D721Med (cell line): ENCODE measurements around the gene C11orf68.
A peak's percentile ranks its signal among the peaks of the same experiment; 100 is the strongest.

Experiments used
- DNase-seq: peaks from one replicate; pipeline ENCODE4 v3.0.0; 2011; ENCODE audit warnings: low spot score; ENCODE audit not compliant: insufficient read length
- FAIRE-seq: peaks from 2 replicates; lab custom pipeline; 2011; peaks lifted over from hg19 to GRCh38; lab: Jason Lieb, UNC
- CTCF ChIP-seq: IDR thresholded peaks from 2 replicates; pipeline ENCODE4 v1.5.1; 2012; ENCODE audit warnings: mild to moderate bottlenecking, control low read depth; ENCODE audit not compliant: insufficient read depth; ENCODE audit errors: missing control alignments

Gene C11orf68

GRCh38 chr11:65918211-65919140 is at the start of gene C11orf68:
TSS of gene C11orf68 (minus strand) at chr11:65919062. CDS start at chr11:65919031, 31 bp downstream.
- no peak for FAIRE-seq
- TF ChIP-seq CTCF = no peak
- no peak for DNase-seq

GRCh38 chr11:65967329-65967934 is 48.6 kb upstream of the C11orf68 start:
- DNase-seq (no peak), FAIRE-seq (no peak)
- no peak for TF ChIP-seq CTCF

- DNase-seq (no peak), FAIRE-seq (no peak)
- TF ChIP-seq CTCF = no peak
Observed at GRCh38 chr11:65965986-65966762, 47.3 kb upstream of the C11orf68 start.

- TF ChIP-seq CTCF = no peak
- FAIRE-seq (no peak), DNase-seq (no peak)
Observed at GRCh38 chr11:65964906-65965305, 46.0 kb upstream of the C11orf68 start.

GRCh38 chr11:65962141-65962564 is 43.3 kb upstream of the C11orf68 start:
- DNase-seq (no peak), FAIRE-seq (no peak)
- TF ChIP-seq CTCF = no peak

- FAIRE-seq = no peak
- no peak for TF ChIP-seq CTCF
- peak; percentile 99 for DNase-seq
Observed at GRCh38 chr11:65961267-65962140, 42.6 kb upstream of the C11orf68 start, which contains the start of gene SART1. TSS of gene SART1 (plus strand) at chr11:65961734. CDS start at chr11:65961781, 47 bp downstream.
